HFFc6 (cell line): Measurements from ENCODE around the gene PDIK1L. TPM values are rescaled to one million over a fixed set of nuclear protein-coding genes. Genes with fewer than 3 reads are reported as not detected.

Experiments used
- DNase-seq: peaks from one replicate; pipeline ENCODE4 v3.0.0-alpha.2; 2018
- H3K27ac Mint-ChIP-seq: 2 replicates; pipeline ENCODE4 v1.8.0; 2020; ENCODE audit warnings: mild to moderate bottlenecking, mixed read lengths
- H3K27me3 Mint-ChIP-seq: 2 replicates; pipeline ENCODE4 v1.8.0; 2021; ENCODE audit warnings: mild to moderate bottlenecking, moderate library complexity, mixed read lengths; ENCODE audit not compliant: insufficient read depth
- H3K36me3 Mint-ChIP-seq: 2 replicates; pipeline ENCODE4 v1.8.0; 2021; ENCODE audit warnings: low read depth, mixed read lengths
- H3K4me1 Mint-ChIP-seq: 2 replicates; pipeline ENCODE4 v1.8.0; 2020; ENCODE audit warnings: low read depth, mixed read lengths
- H3K4me3 Mint-ChIP-seq: 2 replicates; pipeline ENCODE4 v1.8.0; 2020; ENCODE audit warnings: mild to moderate bottlenecking, moderate library complexity, mixed read lengths
- H3K9me3 Mint-ChIP-seq: 2 replicates; pipeline ENCODE4 v1.8.0; 2020; ENCODE audit warnings: mild to moderate bottlenecking, mixed read lengths
- total RNA-seq, 6 experiments: library from RNA; stranded (reverse); fragmentation: NEBNext Ultra II Directional; extraction: Animal tissue kit (Norgen Biotek cat#: 25700); gene quantifications; 2 replicates in 1 of 6; 3 replicates in 5 of 6; pipeline ENCODE4 v1.2.3, GENCODE V29; 2021
- TF ChIP-seq, protein P1 (sequence below): fragments of 200-600 bp; sonication (generic); IDR thresholded peaks from 2 replicates; pipeline ENCODE4 v1.5.0; 2021; ENCODE audit warnings: antibody characterized with exemption, mild to moderate bottlenecking

The PDIK1L gene
- total RNA-seq, 6 experiments from 2014 or later = 2.5 to 4.4 (median 3.8) TPM

- H3K36me3 Mint-ChIP-seq = no peaks in the 10 kb centered on the region
- H3K9me3 Mint-ChIP-seq = no peaks in the 10 kb centered on the region
- peaks cover 5% of the 10 kb centered on the region; the same call in 1 of the 2 replicates for H3K4me1 Mint-ChIP-seq
- TF ChIP-seq, protein P1, sequence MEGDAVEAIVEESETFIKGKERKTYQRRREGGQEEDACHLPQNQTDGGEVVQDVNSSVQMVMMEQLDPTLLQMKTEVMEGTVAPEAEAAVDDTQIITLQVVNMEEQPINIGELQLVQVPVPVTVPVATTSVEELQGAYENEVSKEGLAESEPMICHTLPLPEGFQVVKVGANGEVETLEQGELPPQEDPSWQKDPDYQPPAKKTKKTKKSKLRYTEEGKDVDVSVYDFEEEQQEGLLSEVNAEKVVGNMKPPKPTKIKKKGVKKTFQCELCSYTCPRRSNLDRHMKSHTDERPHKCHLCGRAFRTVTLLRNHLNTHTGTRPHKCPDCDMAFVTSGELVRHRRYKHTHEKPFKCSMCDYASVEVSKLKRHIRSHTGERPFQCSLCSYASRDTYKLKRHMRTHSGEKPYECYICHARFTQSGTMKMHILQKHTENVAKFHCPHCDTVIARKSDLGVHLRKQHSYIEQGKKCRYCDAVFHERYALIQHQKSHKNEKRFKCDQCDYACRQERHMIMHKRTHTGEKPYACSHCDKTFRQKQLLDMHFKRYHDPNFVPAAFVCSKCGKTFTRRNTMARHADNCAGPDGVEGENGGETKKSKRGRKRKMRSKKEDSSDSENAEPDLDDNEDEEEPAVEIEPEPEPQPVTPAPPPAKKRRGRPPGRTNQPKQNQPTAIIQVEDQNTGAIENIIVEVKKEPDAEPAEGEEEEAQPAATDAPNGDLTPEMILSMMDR = no peak
- H3K27ac Mint-ChIP-seq = no peak overlapping the region
- DNase-seq = no peak
- H3K4me3 Mint-ChIP-seq = no peak overlapping the region
- peaks cover 20% of the 10 kb centered on the region for H3K27me3 Mint-ChIP-seq
These were observed 19.1 kb downstream of the PDIK1L start for GRCh38 chr1:26130695-26131094.

DNA sequence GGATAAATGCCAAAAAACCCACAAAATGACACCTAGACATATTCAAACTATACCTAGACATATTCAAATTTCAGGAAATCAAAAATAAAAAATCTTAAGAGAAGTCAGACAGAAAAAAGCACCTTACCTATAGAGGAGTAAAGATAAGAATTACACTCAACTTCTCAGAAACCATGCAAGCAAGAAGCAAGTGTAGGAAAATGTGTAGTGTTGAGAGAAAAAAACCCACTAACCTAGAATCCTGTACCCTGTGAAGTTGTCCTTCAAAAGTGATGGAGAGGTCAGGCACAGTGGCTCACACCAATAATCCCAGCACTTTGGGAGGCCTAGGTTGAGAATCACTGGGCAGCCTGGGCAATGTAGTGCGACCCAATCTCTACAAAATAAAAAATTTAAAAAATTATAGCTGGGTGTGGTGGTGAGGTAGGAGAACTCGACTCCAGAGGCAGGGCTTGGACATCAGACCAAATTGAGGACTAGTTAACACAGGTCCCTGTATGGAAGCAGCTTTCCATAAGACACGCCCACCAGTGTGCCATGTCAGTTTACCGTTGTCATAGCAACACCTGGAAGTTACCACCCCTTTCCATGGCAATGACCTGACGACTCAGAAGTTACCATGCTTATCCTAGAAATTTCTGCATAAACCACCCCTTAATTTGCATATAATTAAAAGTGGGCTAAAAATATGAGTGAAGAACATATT is 20.7 kb downstream of the PDIK1L start:
- Mint-ChIP-seq H3K27ac (no peak overlapping the region), H3K4me1 (peaks cover 2% of the 10 kb centered on the region; the same call in 1 of the 2 replicates), H3K27me3 (peaks cover 20% of the 10 kb centered on the region), H3K4me3 (no peak overlapping the region), H3K9me3 (no peaks in the 10 kb centered on the region), H3K36me3 (no peaks in the 10 kb centered on the region)
- DNase-seq = no peak
- TF ChIP-seq, protein P1 = no peak

- Mint-ChIP-seq H3K9me3 (no peaks in the 10 kb centered on the region), H3K4me3 (no peak overlapping the region), H3K36me3 (no peaks in the 10 kb centered on the region), H3K27me3 (peaks cover 18% of the 10 kb centered on the region), H3K4me1 (no peaks in the 10 kb centered on the region), H3K27ac (no peak overlapping the region)
- no peak for DNase-seq
- TF ChIP-seq, protein P1 = no peak
These were observed 21.2 kb downstream of the PDIK1L start for GRCh38 chr1:26132834-26133167.

- H3K4me1 Mint-ChIP-seq = no peaks in the 10 kb centered on the region
- H3K36me3 Mint-ChIP-seq = no peaks in the 10 kb centered on the region
- peaks cover 11% of the 10 kb centered on the region; the same call in 1 of the 2 replicates for H3K27me3 Mint-ChIP-seq
- no peak for DNase-seq
- H3K27ac Mint-ChIP-seq = no peak overlapping the region
- no peaks in the 10 kb centered on the region for H3K9me3 Mint-ChIP-seq
- TF ChIP-seq, protein P1 = no peak
- H3K4me3 Mint-ChIP-seq = no peak overlapping the region
These were observed 22.8 kb downstream of the PDIK1L start for GRCh38 chr1:26134466-26134865.

- Mint-ChIP-seq H3K27ac (no peak overlapping the region), H3K4me1 (no peaks in the 10 kb centered on the region), H3K36me3 (no peaks in the 10 kb centered on the region), H3K9me3 (no peaks in the 10 kb centered on the region), H3K4me3 (no peak overlapping the region), H3K27me3 (peaks cover 5% of the 10 kb centered on the region)
- TF ChIP-seq, protein P1 = no peak
- no peak for DNase-seq
These were observed 27.4 kb downstream of the PDIK1L start for GRCh38 chr1:26138974-26139558.
